Bronchial epithelial cell (primary cell): ENCODE measurements around the gene EML3. TPM values are rescaled to one million over a fixed set of nuclear protein-coding genes. Genes with fewer than 3 reads are reported as not detected.

ENCODE experiments used
- DNase-seq: peaks from one replicate; pipeline ENCODE4 v3.0.0-alpha.2; 2010; ENCODE audit warnings: low read depth
- FAIRE-seq: peaks from 2 replicates; lab custom pipeline; 2011; peaks lifted over from hg19 to GRCh38; lab: Jason Lieb, UNC
- H3K27me3 ChIP-seq: 2 replicates; pipeline ENCODE4 v1.5.1; 2011; ENCODE audit warnings: low read length; ENCODE audit not compliant: control insufficient read depth, insufficient read depth
- H3K36me3 ChIP-seq: 2 replicates; pipeline ENCODE4 v1.5.1; 2011; ENCODE audit warnings: low read length; ENCODE audit not compliant: control insufficient read depth, insufficient read depth
- H3K4me3 ChIP-seq: 2 replicates; pipeline ENCODE4 v1.5.1; 2011; ENCODE audit warnings: mild to moderate bottlenecking, low read depth, low read length, control low read depth
- CTCF ChIP-seq: IDR thresholded peaks from 2 replicates; pipeline ENCODE4 v1.5.1; 2011; ENCODE audit warnings: mild to moderate bottlenecking, moderate library complexity, low read length, control low read depth, inconsistent platforms; ENCODE audit not compliant: insufficient read depth, severe bottlenecking
- total RNA-seq: library from RNA; depleted of rRNA; stranded (reverse); fragments of >200 nt; gene quantifications from 2 replicates; pipeline ENCODE4 v1.2.1, GENCODE V29; 2014

Gene EML3
- total RNA-seq, 1 donor from 2014 or later, result 10.0 TPM

GRCh38 chr11:62608776-62609175, 3.8 kb downstream of the EML3 start:
- H3K36me3 ChIP-seq, result peaks cover 9% of the 10 kb centered on the region
- no peaks in the 10 kb centered on the region for H3K27me3 ChIP-seq
- TF ChIP-seq CTCF, result no peak
- no peak for DNase-seq
- no peak overlapping the region for H3K4me3 ChIP-seq
- no peak for FAIRE-seq

GRCh38 chr11:62607714-62608113, 4.9 kb downstream of the EML3 start:
- no peaks in the 10 kb centered on the region for H3K27me3 ChIP-seq
- DNase-seq (no peak), FAIRE-seq (no peak)
- TF ChIP-seq CTCF, result no peak
- H3K4me3 ChIP-seq, result no peak overlapping the region
- peaks cover 9% of the 10 kb centered on the region for H3K36me3 ChIP-seq

GRCh38 chr11:62605902-62606301, 6.7 kb downstream of the EML3 start:
- H3K27me3 ChIP-seq, result no peaks in the 10 kb centered on the region
- DNase-seq (no peak), FAIRE-seq (no peak)
- peaks cover 9% of the 10 kb centered on the region for H3K36me3 ChIP-seq
- TF ChIP-seq CTCF, result no peak
- H3K4me3 ChIP-seq, result no peak overlapping the region

GRCh38 chr11:62605467-62605866, 7.1 kb downstream of the EML3 start:
- H3K36me3 ChIP-seq, result peaks cover 8% of the 10 kb centered on the region

GRCh38 chr11:62604460-62605120, 8.0 kb downstream of the EML3 start:
- FAIRE-seq (no peak), DNase-seq (no peak)
- Histone ChIP-seq H3K36me3 (peaks cover 7% of the 10 kb centered on the region), H3K27me3 (no peaks in the 10 kb centered on the region), H3K4me3 (no peak overlapping the region)
- no peak for TF ChIP-seq CTCF

More at GRCh38 chr11:62605467-62605866, 7.1 kb downstream of the EML3 start:
- Histone ChIP-seq H3K4me3 (no peak overlapping the region), H3K27me3 (no peaks in the 10 kb centered on the region)
- DNase-seq, result no peak
- no peak for FAIRE-seq
- TF ChIP-seq CTCF, result no peak

- no peaks in the 10 kb centered on the region for H3K27me3 ChIP-seq
- peaks cover 5% of the 10 kb centered on the region for H3K36me3 ChIP-seq
- TF ChIP-seq CTCF, result no peak
- DNase-seq, result no peak
- no peak overlapping the region for H3K4me3 ChIP-seq
- FAIRE-seq, result no peak
Observed at GRCh38 chr11:62603776-62604299, 8.7 kb downstream of the EML3 start.
